Naive thymus-derived CD4-positive, alpha-beta T cell (primary cell): ENCODE results near the gene SLC30A4. TPM values are rescaled to one million over a fixed set of nuclear protein-coding genes. Genes with fewer than 3 reads are reported as not detected.

Source experiments
- ATAC-seq: fragments of 150-1000 bp; cut with Tn5 transposase; 2 replicates; pipeline ENCODE4 v1.10.0; 2021; ENCODE audit warnings: mild to moderate bottlenecking, moderate library complexity
- CTCF ChIA-PET: fragments of 350-600 bp; sonication (Branson Sonifier 250); formaldehyde crosslinking; loops from one replicate; lab custom pipeline; 2021; ENCODE audit warnings: antibody characterized with exemption; lab: Charles Lee
- POLR2A ChIA-PET: fragments of 350-600 bp; sonication (Branson Sonifier 250); formaldehyde crosslinking; loops from one replicate; lab custom pipeline; 2021; ENCODE audit warnings: antibody characterized with exemption, inconsistent platforms; lab: Charles Lee
- DNase-seq, 9 donors: peaks; one replicate each; pipeline versions ENCODE4 v3.0.0 to v3.0.0-alpha.2; 2020 to 2022; ENCODE audit warnings: mixed read lengths in 1 of 9
- H3K27ac ChIP-seq: one replicate; pipeline ENCODE4 v1.7.0; 2013; ENCODE audit warnings: mild to moderate bottlenecking, low read depth, low read length, moderate library complexity
- H3K27me3 ChIP-seq, 2 donors: one replicate each; pipeline ENCODE4 v1.7.0; 2013; ENCODE audit warnings: low read length in 2 of 2, mild to moderate bottlenecking in 2 of 2, moderate library complexity in 2 of 2; ENCODE audit not compliant: control insufficient read depth in 2 of 2, insufficient read depth in 2 of 2
- H3K36me3 ChIP-seq, 3 experiments: 1 replicate in 2 of 3; 2 replicates in 1 of 3; pipeline ENCODE4 v1.7.0; 2013; ENCODE audit warnings: low read length in 3 of 3, mild to moderate bottlenecking in 3 of 3, moderate library complexity in 1 of 3; ENCODE audit not compliant: insufficient read depth in 3 of 3, control insufficient read depth in 2 of 3
- H3K4me1 ChIP-seq, 2 donors: one replicate each; pipeline ENCODE4 v1.7.0; 2013; ENCODE audit warnings: low read length in 2 of 2, mild to moderate bottlenecking in 2 of 2, moderate library complexity in 1 of 2; ENCODE audit not compliant: control insufficient read depth in 2 of 2, insufficient read depth in 2 of 2
- H3K4me3 ChIP-seq: 2 replicates; pipeline ENCODE4 v1.7.0; 2013; ENCODE audit warnings: mild to moderate bottlenecking, low read length
- H3K9me3 ChIP-seq, 3 experiments: 1 replicate in 2 of 3; 2 replicates in 1 of 3; pipeline ENCODE4 v1.7.0; 2013; ENCODE audit warnings: low read length in 3 of 3; ENCODE audit not compliant: control insufficient read depth in 2 of 3
- H3K27ac Mint-ChIP-seq, 9 donors: one replicate each; pipeline ENCODE4 v1.8.0; 2020 to 2022; ENCODE audit warnings: mixed read lengths in 9 of 9, mild to moderate bottlenecking in 8 of 9, moderate library complexity in 5 of 9, inconsistent platforms in 2 of 9
- H3K27me3 Mint-ChIP-seq, 5 donors: one replicate each; pipeline ENCODE4 v1.8.0; 2021 to 2022; ENCODE audit warnings: mixed read lengths in 5 of 5, mild to moderate bottlenecking in 1 of 5
- H3K36me3 Mint-ChIP-seq, 5 donors: one replicate each; pipeline ENCODE4 v1.8.0; 2020 to 2022; ENCODE audit warnings: mixed read lengths in 5 of 5, mild to moderate bottlenecking in 3 of 5, inconsistent platforms in 1 of 5
- H3K4me1 Mint-ChIP-seq, 7 donors: one replicate each; pipeline ENCODE4 v1.8.0; 2020 to 2022; ENCODE audit warnings: mixed read lengths in 7 of 7, mild to moderate bottlenecking in 3 of 7, inconsistent platforms in 1 of 7
- H3K4me3 Mint-ChIP-seq, 10 donors: one replicate each; pipeline ENCODE4 v1.8.0; 2020 to 2022; ENCODE audit warnings: mild to moderate bottlenecking in 10 of 10, mixed read lengths in 10 of 10, moderate library complexity in 6 of 10, inconsistent platforms in 2 of 10
- H3K9me3 Mint-ChIP-seq, 11 donors: one replicate each; pipeline ENCODE4 v1.8.0; 2020 to 2022; ENCODE audit warnings: mixed read lengths in 11 of 11, mild to moderate bottlenecking in 4 of 11, inconsistent platforms in 1 of 11, moderate library complexity in 1 of 11
- intact Hi-C, 2 donors: fragments of 100-400 bp; cut with micrococcal nuclease; formaldehyde crosslinking; loops; one replicate each; pipeline ENCODE4 v1.15.1; 2023
- polyA plus RNA-seq, 2 donors: library from polyadenylated mRNA; unstranded; fragments of 300-500 nt; fragmentation: Illumina TruSeq; gene quantifications; one replicate each; pipeline ENCODE4 v1.2.3, GENCODE V29; 2021
- total RNA-seq, 6 experiments: library from RNA in 5 of 6; stranded (reverse) in 5 of 6; gene quantifications; 1 replicate in 5 of 6; 2 replicates in 1 of 6; pipeline ENCODE4 v1.2.3 and lab custom pipeline; 2021 to 2026

The SLC30A4 gene
- total and polyA plus RNA-seq, 7 experiments from 2014 or later: 2.0 to 4.4 (median 2.9) TPM

DNA sequence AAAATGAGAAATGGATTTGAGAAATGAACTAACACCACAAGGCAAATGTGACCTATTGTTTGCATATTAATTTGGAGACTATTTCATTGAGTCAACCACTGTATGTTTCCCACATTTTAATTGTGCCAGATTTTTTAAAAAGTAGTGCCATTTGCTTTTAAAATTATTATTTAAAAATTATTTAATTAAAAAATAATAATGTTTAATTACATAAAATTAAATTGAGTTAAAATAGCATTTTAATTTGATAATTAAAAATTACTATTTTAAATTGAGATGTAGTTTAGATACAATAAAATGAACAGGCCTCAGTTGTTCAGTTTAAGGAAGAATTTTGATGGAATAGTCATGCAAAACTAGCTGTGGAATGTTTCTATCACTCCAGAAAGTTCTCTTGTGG is 81.5 kb downstream of the SLC30A4 start:
- Mint-ChIP-seq H3K9me3 (no peaks in the 10 kb centered on the region), H3K4me3 (no peak overlapping the region), H3K4me1 (no peaks in the 10 kb centered on the region), H3K27me3 (peaks cover 0 to 4% (median 0%) of the 10 kb centered on the region in 5 donors), H3K36me3 (no peaks in the 10 kb centered on the region), H3K27ac (no peak overlapping the region)
- H3K36me3 ChIP-seq: no peaks in the 10 kb centered on the region
- ChIA-PET POLR2A (no interaction called here), CTCF (interaction anchor here (2.4 kb wide), 1 partner anchor 10 kb away, joined by 10 read pairs; no protein-coding TSS in a partner anchor)
- DNase-seq: no peak
- intact Hi-C loops: no loop called here
- H3K4me1 ChIP-seq: no peaks in the 10 kb centered on the region
- no peak for ATAC-seq
- no peak overlapping the region for H3K4me3 ChIP-seq
- no peaks in the 10 kb centered on the region for H3K27me3 ChIP-seq
- H3K9me3 ChIP-seq: no peaks in the 10 kb centered on the region
- no peak overlapping the region for H3K27ac ChIP-seq

- Mint-ChIP-seq H3K9me3 (no peaks in the 10 kb centered on the region), H3K4me1 (no peaks in the 10 kb centered on the region), H3K36me3 (no peaks in the 10 kb centered on the region), H3K27me3 (peaks cover 0 to 5% (median 0%) of the 10 kb centered on the region in 5 donors), H3K27ac (no peak overlapping the region), H3K4me3 (no peak overlapping the region)
- Histone ChIP-seq H3K36me3 (no peaks in the 10 kb centered on the region), H3K9me3 (no peaks in the 10 kb centered on the region), H3K27me3 (no peaks in the 10 kb centered on the region), H3K27ac (no peak overlapping the region), H3K4me3 (no peak overlapping the region), H3K4me1 (no peaks in the 10 kb centered on the region)
- DNase-seq: no peak
- intact Hi-C loops: no loop called here
- ChIA-PET CTCF (no interaction called here), POLR2A (no interaction called here)
- no peak for ATAC-seq
Observed at GRCh38 chr15:45439521-45440260, 82.9 kb downstream of the SLC30A4 start.

GRCh38 chr15:45435124-45435903 is 87.2 kb downstream of the SLC30A4 start:
- ChIA-PET CTCF (interaction anchor here (1.5 kb wide), 1 partner anchor 179 kb away, joined by 3 read pairs; no protein-coding TSS in a partner anchor), POLR2A (no interaction called here)
- H3K4me3 ChIP-seq: no peak overlapping the region
- ATAC-seq: no peak
- intact Hi-C loops: no loop called here
- no peaks in the 10 kb centered on the region for H3K36me3 Mint-ChIP-seq
- no peak for DNase-seq
- H3K9me3 ChIP-seq: no peaks in the 10 kb centered on the region
- no peaks in the 10 kb centered on the region for H3K4me1 ChIP-seq
- H3K27me3 Mint-ChIP-seq: peaks cover 0 to 32% (median 5%) of the 10 kb centered on the region in 5 donors
- no peaks in the 10 kb centered on the region for H3K36me3 ChIP-seq
- no peaks in the 10 kb centered on the region for H3K27me3 ChIP-seq
- H3K27ac Mint-ChIP-seq: no peak overlapping the region
- peaks cover 0 to 5% (median 1%) of the 10 kb centered on the region in 7 donors for H3K4me1 Mint-ChIP-seq
- no peak overlapping the region for H3K4me3 Mint-ChIP-seq
- no peak overlapping the region for H3K27ac ChIP-seq
- H3K9me3 Mint-ChIP-seq: no peaks in the 10 kb centered on the region

DNA sequence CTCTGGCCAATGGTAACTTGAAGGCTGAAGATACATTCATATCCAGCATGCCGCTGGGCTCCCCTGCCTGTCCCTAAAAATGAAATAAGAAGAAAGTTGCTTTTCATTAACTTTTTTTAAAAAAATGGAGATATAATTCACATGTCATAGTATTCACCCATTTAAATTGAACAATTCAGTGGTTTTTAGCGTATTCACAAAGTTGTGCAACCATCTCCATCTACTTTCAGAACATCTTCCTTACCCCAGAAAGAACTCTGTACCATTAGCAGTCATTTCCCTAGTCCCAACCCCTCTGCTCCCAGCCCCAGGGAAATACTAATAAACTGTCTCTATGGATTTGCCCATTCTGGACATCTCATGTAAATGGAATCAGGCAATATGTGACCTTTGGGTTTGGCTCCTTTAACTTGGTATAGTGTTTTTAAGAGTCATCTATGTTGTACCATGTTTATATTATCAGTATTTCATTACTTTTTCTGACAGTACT is 88.4 kb downstream of the SLC30A4 start:
- Mint-ChIP-seq H3K27ac (no peak overlapping the region), H3K4me1 (peaks cover 0 to 5% (median 1%) of the 10 kb centered on the region in 7 donors), H3K36me3 (no peaks in the 10 kb centered on the region), H3K27me3 (peaks cover 0 to 32% (median 5%) of the 10 kb centered on the region in 5 donors), H3K9me3 (no peaks in the 10 kb centered on the region), H3K4me3 (no peak overlapping the region)
- no peak for ATAC-seq
- no peaks in the 10 kb centered on the region for H3K9me3 ChIP-seq
- no peak overlapping the region for H3K27ac ChIP-seq
- no peaks in the 10 kb centered on the region for H3K27me3 ChIP-seq
- H3K36me3 ChIP-seq: no peaks in the 10 kb centered on the region
- DNase-seq: no peak
- no peak overlapping the region for H3K4me3 ChIP-seq
- intact Hi-C loops: no loop called here
- no peaks in the 10 kb centered on the region for H3K4me1 ChIP-seq
- ChIA-PET POLR2A (no interaction called here), CTCF (no interaction called here)

DNA sequence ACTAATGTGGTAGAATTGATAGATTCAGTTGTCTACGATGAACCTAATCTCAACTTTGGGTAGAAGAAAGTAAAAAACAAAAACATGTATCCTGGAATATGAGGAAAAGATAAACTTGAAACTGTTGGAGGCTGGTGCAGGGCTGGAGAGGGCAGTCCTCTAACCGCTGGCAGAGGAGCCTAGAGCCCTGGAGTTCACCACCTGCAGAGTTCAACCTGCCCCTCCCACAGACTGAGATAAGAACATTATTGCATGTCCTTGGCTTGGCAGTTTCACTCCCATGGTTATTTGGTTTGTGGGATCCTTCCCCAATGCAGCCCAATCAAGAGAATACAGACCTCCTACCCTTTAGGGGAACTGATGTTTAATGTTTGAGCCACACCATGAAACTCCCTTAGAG is 91.0 kb downstream of the SLC30A4 start:
- no peaks in the 10 kb centered on the region for H3K9me3 Mint-ChIP-seq
- ATAC-seq: no peak

DNA sequence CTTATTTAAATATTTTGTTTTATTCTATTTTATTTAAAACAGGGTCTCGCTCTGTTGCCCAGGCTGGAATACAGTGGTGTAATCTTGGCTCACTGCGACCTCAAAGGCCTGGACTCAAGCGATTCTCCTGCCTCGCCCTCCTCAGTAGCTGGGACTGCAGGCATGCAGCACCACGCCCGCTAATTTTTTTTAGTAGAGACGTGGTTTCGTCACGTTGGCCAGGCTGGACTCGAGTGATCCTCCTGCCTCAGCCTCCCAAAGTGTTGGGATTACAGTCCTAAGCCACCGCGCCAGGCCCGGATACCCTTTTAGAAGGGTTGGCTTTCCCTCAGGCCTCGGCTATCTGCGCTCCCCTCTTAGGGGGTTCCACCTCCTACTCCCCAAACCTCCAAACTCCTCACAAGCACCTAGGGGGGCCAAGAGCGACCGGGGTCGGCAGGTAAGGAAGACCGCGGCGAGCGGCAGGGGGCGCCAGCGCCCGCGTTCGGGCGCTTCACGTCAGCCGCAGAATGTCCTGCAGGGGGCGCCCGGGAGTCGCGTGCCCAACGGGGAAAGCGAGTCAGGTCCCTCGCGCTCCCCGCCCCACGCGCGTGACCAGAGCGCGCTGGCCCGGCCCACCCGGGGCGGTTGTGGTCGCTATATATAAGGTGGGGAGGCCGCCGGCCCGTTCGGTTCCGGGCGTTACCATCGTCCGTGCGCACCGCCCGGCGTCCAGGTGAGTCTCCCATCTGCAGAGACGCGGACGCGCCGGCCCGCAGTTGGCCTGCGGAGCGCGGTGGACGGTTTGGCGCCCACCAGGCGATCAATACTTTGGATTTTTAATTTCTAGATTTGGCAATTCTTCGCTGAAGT is 92.4 kb downstream of the SLC30A4 start:
- ChIA-PET POLR2A (no interaction called here), CTCF (interaction anchor here (0.5 to 3.4 kb wide), 16 partner anchors 9 to 230 kb away, joined by 3 to 34 read pairs (median 5); partner anchors contain the start of gene BLOC1S6)
- no peaks in the 10 kb centered on the region for H3K36me3 ChIP-seq
- Mint-ChIP-seq H3K4me1 (peaks cover 0 to 5% (median 1%) of the 10 kb centered on the region in 7 donors), H3K27me3 (peaks cover 0 to 37% (median 5%) of the 10 kb centered on the region in 5 donors), H3K9me3 (no peaks in the 10 kb centered on the region), H3K36me3 (no peaks in the 10 kb centered on the region), H3K27ac (peak overlapping the region in 1 of 9 donors; percentile 13), H3K4me3 (peak overlapping the region in 9 of 10 donors; percentile 40 to 72 (median 62))
- ATAC-seq (peak; percentile 97), DNase-seq (peak; percentile 68 to 95 (median 83))
- H3K4me1 ChIP-seq: no peaks in the 10 kb centered on the region
- intact Hi-C loops: loop anchor here (1.0 kb wide), 3 partner anchors 27 to 184 kb away; a partner anchor contains a TSS
- no peak overlapping the region for H3K27ac ChIP-seq
- H3K4me3 ChIP-seq: peak overlapping the region; percentile 53
- no peaks in the 10 kb centered on the region for H3K27me3 ChIP-seq
- no peaks in the 10 kb centered on the region for H3K9me3 ChIP-seq

More for the DNA sequence above, 91.0 kb downstream of the SLC30A4 start:
- Histone ChIP-seq H3K27me3 (no peaks in the 10 kb centered on the region), H3K36me3 (no peaks in the 10 kb centered on the region), H3K4me3 (no peak overlapping the region), H3K27ac (no peak overlapping the region), H3K4me1 (no peaks in the 10 kb centered on the region), H3K9me3 (no peaks in the 10 kb centered on the region)
- intact Hi-C loops: no loop called here
- H3K4me1 Mint-ChIP-seq: peaks cover 0 to 5% (median 1%) of the 10 kb centered on the region in 7 donors
- no peak overlapping the region for H3K27ac Mint-ChIP-seq
- peaks cover 0 to 43% (median 5%) of the 10 kb centered on the region in 5 donors for H3K27me3 Mint-ChIP-seq
- H3K4me3 Mint-ChIP-seq: no peak overlapping the region
- H3K36me3 Mint-ChIP-seq: no peaks in the 10 kb centered on the region
- POLR2A ChIA-PET: interaction anchor here (0.6 kb wide), 1 partner anchor 27 kb away, joined by 10 read pairs; no protein-coding TSS in a partner anchor
- DNase-seq: no peak
- CTCF ChIA-PET: interaction anchor here (0.6 to 3.4 kb wide), 11 partner anchors 10 to 182 kb away, joined by 3 to 34 read pairs (median 5); partner anchors contain the start of gene BLOC1S6
